Neural progenitor cell (in vitro differentiated cells): Measurements from ENCODE around the gene PCDH20. TPM values are rescaled to one million over a fixed set of nuclear protein-coding genes. Genes with fewer than 3 reads are reported as not detected.

Experiments used
- DNase-seq: peaks from one replicate; pipeline ENCODE4 v3.0.0-alpha.2; 2016; ENCODE audit warnings: low spot score
- H2AFZ ChIP-seq: fragments of 200-600 bp; sonication (generic); replicated peaks from 2 replicates; pipeline ENCODE4 v1.6.1; 2016; ENCODE audit warnings: antibody characterized with exemption
- H3F3A ChIP-seq: fragments of 200-600 bp; sonication (generic); 2 replicates; pipeline ENCODE4 v1.6.1; 2016; ENCODE audit warnings: antibody characterized with exemption, low read depth
- H3K27ac ChIP-seq: fragments of 200-600 bp; sonication (generic); 2 replicates; pipeline ENCODE4 v1.5.1; 2016; ENCODE audit warnings: mild to moderate bottlenecking
- H3K27me3 ChIP-seq: fragments of 200-600 bp; sonication (generic); 2 replicates; pipeline ENCODE4 v1.6.1; 2016; ENCODE audit warnings: mild to moderate bottlenecking, moderate library complexity
- H3K36me3 ChIP-seq: fragments of 200-600 bp; sonication (generic); 2 replicates; pipeline ENCODE4 v1.5.1; 2016
- H3K4me1 ChIP-seq: fragments of 200-600 bp; sonication (generic); 2 replicates; pipeline ENCODE4 v1.6.1; 2016; ENCODE audit warnings: mixed run types
- H3K4me2 ChIP-seq: fragments of 200-600 bp; sonication (generic); 2 replicates; pipeline ENCODE4 v1.6.1; 2016
- H3K4me3 ChIP-seq: fragments of 200-600 bp; sonication (generic); 2 replicates; pipeline ENCODE4 v1.5.1; 2016
- H3K79me2 ChIP-seq: fragments of 200-600 bp; sonication (generic); 2 replicates; pipeline ENCODE4 v1.6.1; 2016; ENCODE audit warnings: low read depth
- H3K9ac ChIP-seq: fragments of 200-600 bp; sonication (generic); 2 replicates; pipeline ENCODE4 v1.6.1; 2016
- H3K9me3 ChIP-seq: fragments of 200-600 bp; sonication (generic); 2 replicates; pipeline ENCODE4 v1.5.1; 2016; ENCODE audit warnings: low read depth
- H4K20me1 ChIP-seq: fragments of 200-600 bp; sonication (generic); 2 replicates; pipeline ENCODE4 v1.6.1; 2016; ENCODE audit warnings: low read depth
- H3K27ac Mint-ChIP-seq: 3 replicates; pipeline ENCODE4 v1.8.0; 2021; ENCODE audit warnings: mixed read lengths
- H3K27me3 Mint-ChIP-seq: 2 replicates; pipeline ENCODE4 v1.8.0; 2022; ENCODE audit warnings: low read depth, mild to moderate bottlenecking, inconsistent platforms, moderate library complexity, mixed read lengths; ENCODE audit not compliant: insufficient read depth
- H3K36me3 Mint-ChIP-seq: 3 replicates; pipeline ENCODE4 v1.8.0; 2021; ENCODE audit warnings: mixed read lengths
- H3K4me1 Mint-ChIP-seq: 3 replicates; pipeline ENCODE4 v1.8.0; 2021; ENCODE audit warnings: mixed read lengths
- H3K4me3 Mint-ChIP-seq: 3 replicates; pipeline ENCODE4 v1.8.0; 2021; ENCODE audit warnings: mild to moderate bottlenecking, moderate library complexity, mixed read lengths
- H3K9me3 Mint-ChIP-seq: 3 replicates; pipeline ENCODE4 v1.8.0; 2020; ENCODE audit warnings: mixed read lengths
- EZH2 ChIP-seq: fragments of 200-600 bp; sonication (generic); IDR thresholded peaks from 2 replicates; pipeline ENCODE4 v1.6.1; 2017; ENCODE audit warnings: antibody characterized with exemption, mild to moderate bottlenecking, moderate library complexity
- EZH2phosphoT487 ChIP-seq: fragments of 200-600 bp; sonication (generic); IDR thresholded peaks from 2 replicates; pipeline ENCODE4 v1.6.1; 2017; ENCODE audit warnings: antibody characterized with exemption
- total RNA-seq: library from RNA; depleted of rRNA; stranded (reverse); fragments of >200 nt; gene quantifications from 2 replicates; pipeline ENCODE4 v1.2.3, GENCODE V29; 2015; ENCODE audit warnings: low replicate concordance
- TF ChIP-seq, protein P1 (sequence below): fragments of 200-600 bp; sonication (generic); IDR thresholded peaks from 2 replicates; pipeline ENCODE4 v1.5.1; 2017; ENCODE audit warnings: antibody characterized with exemption, mild to moderate bottlenecking

PCDH20 gene
- total RNA-seq, 1 donor from 2014 or later = 0.17 TPM

GRCh38 chr13:61415058-61415721 lies 459 bp downstream of the PCDH20 start:
- H3K4me3 ChIP-seq = peak overlapping the region; percentile 56
- H3F3A ChIP-seq = peaks cover 5% of the 10 kb centered on the region
- Mint-ChIP-seq H3K27ac (no peak overlapping the region), H3K4me1 (peaks cover 11% of the 10 kb centered on the region), H3K27me3 (peaks cover 21% of the 10 kb centered on the region), H3K9me3 (no peaks in the 10 kb centered on the region), H3K36me3 (no peaks in the 10 kb centered on the region), H3K4me3 (peak overlapping the region; percentile 94)
- H3K9me3 ChIP-seq = no peaks in the 10 kb centered on the region
- H3K9ac ChIP-seq = no peak overlapping the region
- H4K20me1 ChIP-seq = peaks cover 2% of the 10 kb centered on the region
- peak overlapping the region; percentile 61 for H2AFZ ChIP-seq
- TF ChIP-seq EZH2 (no peak), EZH2phosphoT487 (no peak)
- TF ChIP-seq, protein P1, sequence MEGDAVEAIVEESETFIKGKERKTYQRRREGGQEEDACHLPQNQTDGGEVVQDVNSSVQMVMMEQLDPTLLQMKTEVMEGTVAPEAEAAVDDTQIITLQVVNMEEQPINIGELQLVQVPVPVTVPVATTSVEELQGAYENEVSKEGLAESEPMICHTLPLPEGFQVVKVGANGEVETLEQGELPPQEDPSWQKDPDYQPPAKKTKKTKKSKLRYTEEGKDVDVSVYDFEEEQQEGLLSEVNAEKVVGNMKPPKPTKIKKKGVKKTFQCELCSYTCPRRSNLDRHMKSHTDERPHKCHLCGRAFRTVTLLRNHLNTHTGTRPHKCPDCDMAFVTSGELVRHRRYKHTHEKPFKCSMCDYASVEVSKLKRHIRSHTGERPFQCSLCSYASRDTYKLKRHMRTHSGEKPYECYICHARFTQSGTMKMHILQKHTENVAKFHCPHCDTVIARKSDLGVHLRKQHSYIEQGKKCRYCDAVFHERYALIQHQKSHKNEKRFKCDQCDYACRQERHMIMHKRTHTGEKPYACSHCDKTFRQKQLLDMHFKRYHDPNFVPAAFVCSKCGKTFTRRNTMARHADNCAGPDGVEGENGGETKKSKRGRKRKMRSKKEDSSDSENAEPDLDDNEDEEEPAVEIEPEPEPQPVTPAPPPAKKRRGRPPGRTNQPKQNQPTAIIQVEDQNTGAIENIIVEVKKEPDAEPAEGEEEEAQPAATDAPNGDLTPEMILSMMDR = no peak
- H3K36me3 ChIP-seq = no peaks in the 10 kb centered on the region
- peaks cover 16% of the 10 kb centered on the region for H3K4me1 ChIP-seq
- peak; percentile 91 for DNase-seq
- H3K79me2 ChIP-seq = no peaks in the 10 kb centered on the region
- peak overlapping the region; percentile 88 for H3K4me2 ChIP-seq
- no peak overlapping the region for H3K27ac ChIP-seq
- peaks cover 65% of the 10 kb centered on the region for H3K27me3 ChIP-seq

GRCh38 chr13:61414686-61415057 lies 977 bp downstream of the PCDH20 start:
- no peaks in the 10 kb centered on the region for H3K9me3 ChIP-seq
- H3K4me1 Mint-ChIP-seq = peaks cover 11% of the 10 kb centered on the region
- no peak overlapping the region for H3K9ac ChIP-seq
- peak; percentile 33 for DNase-seq
- H3K9me3 Mint-ChIP-seq = no peaks in the 10 kb centered on the region
- peak overlapping the region; percentile 56 for H3K4me3 ChIP-seq
- peaks cover 21% of the 10 kb centered on the region for H3K27me3 Mint-ChIP-seq
- H3K4me3 Mint-ChIP-seq = peak overlapping the region; percentile 94
- peaks cover 65% of the 10 kb centered on the region for H3K27me3 ChIP-seq
- no peak overlapping the region for H3K27ac ChIP-seq
- H3F3A ChIP-seq = peaks cover 5% of the 10 kb centered on the region
- no peak overlapping the region for H3K27ac Mint-ChIP-seq
- TF ChIP-seq EZH2phosphoT487 (no peak), EZH2 (no peak)
- H3K36me3 ChIP-seq = no peaks in the 10 kb centered on the region
- H3K79me2 ChIP-seq = no peaks in the 10 kb centered on the region
- no peaks in the 10 kb centered on the region for H3K36me3 Mint-ChIP-seq
- peaks cover 2% of the 10 kb centered on the region for H4K20me1 ChIP-seq
- H3K4me2 ChIP-seq = peak overlapping the region; percentile 88
- peaks cover 16% of the 10 kb centered on the region for H3K4me1 ChIP-seq
- peak overlapping the region; percentile 61 for H2AFZ ChIP-seq

DNA sequence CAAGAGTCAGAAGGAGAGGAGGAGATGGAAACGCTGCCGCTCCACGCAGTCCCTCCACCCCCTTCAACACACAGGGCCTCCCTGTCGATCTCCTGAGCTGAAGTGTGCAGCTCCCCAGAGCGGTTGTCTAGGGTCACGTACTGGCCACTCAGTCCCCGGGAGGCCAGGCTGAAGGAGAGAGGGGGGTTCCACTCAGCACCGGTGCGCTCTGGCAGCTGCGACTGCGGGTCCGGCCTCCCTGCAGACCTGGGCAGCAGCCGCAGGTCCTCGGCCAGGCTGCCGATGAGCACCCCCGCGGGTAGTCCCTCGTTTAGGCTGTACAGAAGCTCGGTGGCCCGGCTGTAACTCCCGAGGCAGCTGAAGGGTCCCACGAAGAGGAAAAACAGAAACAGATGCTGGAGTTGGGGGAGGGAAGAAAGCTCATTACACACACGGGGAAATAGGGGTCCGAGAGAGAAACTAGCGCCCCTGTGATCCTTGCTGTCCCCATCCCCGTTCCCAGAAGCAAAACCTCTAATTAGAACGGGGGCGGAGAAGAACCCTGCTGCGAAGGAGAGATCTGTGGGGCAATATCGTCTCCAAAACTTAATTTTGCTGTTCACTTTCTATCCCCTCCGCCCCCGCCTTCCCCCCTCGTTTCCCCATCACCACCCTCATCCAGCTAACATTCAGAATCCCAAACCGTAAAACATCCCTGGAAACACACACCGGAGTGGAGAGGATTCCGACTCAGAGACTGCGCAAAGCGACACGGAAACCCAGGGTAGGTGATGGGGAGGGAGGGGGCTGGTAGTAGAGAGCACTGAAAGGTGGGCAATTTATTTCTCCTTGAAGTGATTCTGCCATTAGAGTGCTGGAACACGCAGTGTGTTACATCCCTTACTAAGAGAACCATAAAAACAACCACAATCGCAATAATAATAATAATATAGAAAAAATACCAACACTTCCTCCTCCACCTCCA lies 1.8 kb downstream of the PCDH20 start:
- H3K9me3 Mint-ChIP-seq = no peaks in the 10 kb centered on the region
- peak overlapping the region; percentile 86 for H2AFZ ChIP-seq
- H4K20me1 ChIP-seq = peaks cover 2% of the 10 kb centered on the region
- H3K27me3 Mint-ChIP-seq = peaks cover 21% of the 10 kb centered on the region
- DNase-seq = peak; percentile 51
- H3K27me3 ChIP-seq = peaks cover 65% of the 10 kb centered on the region
- no peaks in the 10 kb centered on the region for H3K79me2 ChIP-seq
- H3K4me3 ChIP-seq = peak overlapping the region; percentile 56
- no peak overlapping the region for H3K9ac ChIP-seq
- peak overlapping the region; percentile 88 for H3K4me2 ChIP-seq
- no peak overlapping the region for H3K27ac ChIP-seq
- no peaks in the 10 kb centered on the region for H3K36me3 ChIP-seq
- H3K36me3 Mint-ChIP-seq = no peaks in the 10 kb centered on the region
- H3K9me3 ChIP-seq = no peaks in the 10 kb centered on the region
- peaks cover 11% of the 10 kb centered on the region for H3K4me1 Mint-ChIP-seq
- peaks cover 16% of the 10 kb centered on the region for H3K4me1 ChIP-seq
- peaks cover 5% of the 10 kb centered on the region for H3F3A ChIP-seq
- H3K27ac Mint-ChIP-seq = no peak overlapping the region
- H3K4me3 Mint-ChIP-seq = peak overlapping the region; percentile 94
- peak; percentile 69 for TF ChIP-seq EZH2
- TF ChIP-seq, protein P1 = no peak
- TF ChIP-seq EZH2phosphoT487 = peak; percentile 48
